ENCODE measurements around the gene TMEM107.

The TMEM107 gene

GRCh38 chr17:8128125-8128784, 47.9 kb downstream of the TMEM107 start:
- no peak for DNase-seq

- no peak for DNase-seq
These were observed 49.6 kb downstream of the TMEM107 start for GRCh38 chr17:8126491-8127066.

DNA sequence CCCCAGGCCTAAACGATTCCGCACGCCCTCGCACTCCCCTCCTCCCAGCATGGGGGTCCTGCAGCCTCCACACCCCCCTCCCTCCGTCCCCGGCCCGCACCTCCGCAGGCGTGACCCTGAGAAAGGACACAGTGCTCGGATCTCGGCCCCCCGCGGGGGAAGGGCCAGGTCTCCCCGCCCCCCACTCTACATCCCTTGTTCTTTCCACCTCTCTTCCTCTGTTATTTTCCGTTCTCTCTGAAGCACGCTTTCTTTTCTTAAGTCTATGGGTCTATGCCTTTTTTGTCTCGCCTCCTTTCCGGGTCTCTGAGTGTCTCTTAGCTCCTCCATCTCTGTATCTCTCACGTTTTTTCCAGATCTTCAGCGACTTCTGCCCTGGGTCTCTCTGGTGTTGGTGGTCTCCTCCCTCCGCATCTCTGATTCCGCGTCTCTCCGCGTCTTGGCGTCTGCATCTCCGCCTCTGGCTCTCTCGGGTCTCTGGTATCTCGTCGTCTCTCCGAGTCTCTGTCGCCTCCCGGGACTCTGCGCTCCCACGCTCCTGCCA, 50.2 kb downstream of the TMEM107 start:
- DNase-seq: no peak

- DNase-seq: no peak
These were observed 50.8 kb downstream of the TMEM107 start for GRCh38 chr17:8125154-8125946.

DNA sequence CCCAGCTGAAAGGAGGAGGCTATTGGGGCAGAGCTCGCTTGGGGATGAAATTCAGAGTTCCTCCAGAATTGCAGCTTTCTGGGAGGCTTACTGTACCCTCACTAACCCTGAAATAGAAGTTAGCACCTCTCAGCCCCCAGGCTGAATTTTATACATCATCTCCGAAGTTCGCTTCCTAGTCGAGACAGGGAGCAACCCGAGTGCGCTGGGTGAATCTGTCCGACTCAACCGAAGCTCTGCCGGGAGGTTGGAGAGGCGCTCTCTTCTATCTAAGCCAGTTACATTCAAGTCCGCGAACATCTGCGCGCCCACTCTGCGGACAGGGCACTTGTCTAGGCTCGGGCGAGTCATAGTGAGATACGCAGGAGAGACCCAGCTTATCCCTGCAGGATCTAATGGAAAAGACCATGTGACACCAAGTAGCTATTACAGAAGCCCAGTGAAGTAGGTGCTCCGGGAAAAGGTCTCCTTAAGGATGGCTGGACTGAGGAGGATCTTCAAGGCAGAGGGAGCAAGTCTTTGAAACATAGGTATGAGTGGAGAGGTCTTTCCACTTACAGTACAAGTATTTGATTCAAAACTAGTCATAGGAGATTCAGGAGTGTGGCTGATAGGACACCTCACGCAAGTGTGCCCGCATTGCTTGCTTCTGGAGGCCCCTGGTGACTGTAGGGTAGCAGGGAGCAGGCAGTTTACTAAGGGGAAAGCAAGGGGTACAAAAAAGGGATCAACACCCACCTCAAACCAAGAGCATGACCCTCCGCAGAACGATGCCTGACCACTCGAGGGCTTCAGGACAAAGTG, 51.6 kb downstream of the TMEM107 start:
- no peak for DNase-seq

- DNase-seq: no peak
These were observed 52.4 kb downstream of the TMEM107 start, which contains the start of gene HES7 for GRCh38 chr17:8123695-8124349. TSS of gene HES7 (minus strand) at chr17:8124106. CDS start at chr17:8124084, 22 bp downstream.

DNA sequence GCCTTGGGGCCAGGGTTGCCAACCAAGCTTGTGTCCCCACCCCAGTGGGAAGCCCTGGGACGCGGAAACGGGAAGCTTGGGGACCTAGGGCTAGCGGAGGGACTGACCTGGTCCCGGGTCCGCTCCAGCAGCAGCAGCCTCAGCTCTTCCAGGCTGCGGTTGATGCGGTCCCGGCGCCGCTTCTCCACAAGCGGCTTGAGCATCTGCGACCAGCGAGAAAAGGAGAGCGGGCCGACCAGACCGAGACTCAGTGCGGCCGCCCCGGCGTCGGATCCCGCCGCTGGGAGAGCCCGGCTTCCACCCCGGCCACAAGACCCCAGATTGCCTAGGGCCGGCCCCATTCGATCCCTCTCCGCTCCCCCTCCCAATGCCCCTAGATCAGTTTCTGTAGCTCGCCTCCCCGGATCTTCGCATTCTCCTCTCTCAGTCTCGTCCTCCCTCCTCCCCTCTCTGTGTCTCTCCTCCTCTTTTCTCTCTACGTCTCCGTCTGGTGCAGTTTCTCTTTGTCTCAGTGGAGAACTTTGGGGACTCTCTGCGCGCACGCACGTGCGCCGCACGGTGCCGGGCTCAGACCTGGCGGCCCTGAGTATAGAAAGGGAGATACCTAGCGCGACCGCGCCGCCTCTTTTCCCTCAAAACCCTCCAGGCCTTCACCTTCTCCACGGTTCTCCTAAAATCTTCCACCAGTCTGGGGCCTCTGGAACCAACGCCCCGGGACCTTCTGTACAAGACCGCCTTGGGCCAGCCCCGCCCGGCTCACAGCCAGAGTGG, 53.1 kb downstream of the TMEM107 start:
- DNase-seq: no peak

Measured in NCI-H1417 treated with DMSO at 0.1 percent for 48 hours (cell line).